Measurements from ENCODE around the gene PCDH15.

GRCh38 chr10:54067361-54067760, 733.7 kb downstream of the PCDH15 start:
- TF ChIP-seq, protein P1, sequence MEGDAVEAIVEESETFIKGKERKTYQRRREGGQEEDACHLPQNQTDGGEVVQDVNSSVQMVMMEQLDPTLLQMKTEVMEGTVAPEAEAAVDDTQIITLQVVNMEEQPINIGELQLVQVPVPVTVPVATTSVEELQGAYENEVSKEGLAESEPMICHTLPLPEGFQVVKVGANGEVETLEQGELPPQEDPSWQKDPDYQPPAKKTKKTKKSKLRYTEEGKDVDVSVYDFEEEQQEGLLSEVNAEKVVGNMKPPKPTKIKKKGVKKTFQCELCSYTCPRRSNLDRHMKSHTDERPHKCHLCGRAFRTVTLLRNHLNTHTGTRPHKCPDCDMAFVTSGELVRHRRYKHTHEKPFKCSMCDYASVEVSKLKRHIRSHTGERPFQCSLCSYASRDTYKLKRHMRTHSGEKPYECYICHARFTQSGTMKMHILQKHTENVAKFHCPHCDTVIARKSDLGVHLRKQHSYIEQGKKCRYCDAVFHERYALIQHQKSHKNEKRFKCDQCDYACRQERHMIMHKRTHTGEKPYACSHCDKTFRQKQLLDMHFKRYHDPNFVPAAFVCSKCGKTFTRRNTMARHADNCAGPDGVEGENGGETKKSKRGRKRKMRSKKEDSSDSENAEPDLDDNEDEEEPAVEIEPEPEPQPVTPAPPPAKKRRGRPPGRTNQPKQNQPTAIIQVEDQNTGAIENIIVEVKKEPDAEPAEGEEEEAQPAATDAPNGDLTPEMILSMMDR (IDR thresholded peaks at IDR 0.05) = no peak
- no peak for TF ChIP-seq POLR2AphosphoS5 (IDR thresholded peaks at IDR 0.05)
